Kidney (tissue), 14 donors: ENCODE results near the gene CPA4. TPM values are rescaled to one million over a fixed set of nuclear protein-coding genes. Genes with fewer than 3 reads are reported as not detected.
"Not testable (repeated sequence)": the region's sequence is repeated elsewhere in the genome, so short reads cannot be mapped to it uniquely, and the experiment has no call there.

Experiments
- DNase-seq, 5 donors: peaks; one replicate each; pipeline ENCODE4 v3.0.0-alpha.2; 2013 to 2020
- FAIRE-seq: peaks from 2 replicates; lab custom pipeline; 2012; peaks lifted over from hg19 to GRCh38; lab: Jason Lieb, UNC
- H3K27ac ChIP-seq, 2 donors: one replicate each; pipeline ENCODE4 v1.7.0; 2013; ENCODE audit warnings: low read depth in 2 of 2, low read length in 2 of 2, inconsistent platforms in 1 of 2
- H3K27me3 ChIP-seq: one replicate; pipeline ENCODE4 v1.7.1; 2013; ENCODE audit warnings: low read length, inconsistent platforms; ENCODE audit not compliant: control insufficient read depth, insufficient read depth
- H3K36me3 ChIP-seq, 3 donors: one replicate each; pipeline versions ENCODE4 v1.7.0 to v1.7.1; 2013; ENCODE audit warnings: low read length in 3 of 3, control low read depth in 1 of 3, inconsistent platforms in 1 of 3; ENCODE audit not compliant: insufficient read depth in 3 of 3, control insufficient read depth in 2 of 3
- H3K4me1 ChIP-seq, 3 donors: one replicate each; pipeline versions ENCODE4 v1.7.0 to v1.7.1; 2013; ENCODE audit warnings: low read length in 3 of 3, inconsistent platforms in 1 of 3, low read depth in 1 of 3; ENCODE audit not compliant: control insufficient read depth in 2 of 3, insufficient read depth in 2 of 3
- H3K4me3 ChIP-seq, 3 donors: one replicate each; pipeline versions ENCODE4 v1.7.0 to v1.8.1; 2013; ENCODE audit warnings: low read length in 3 of 3, control low read depth in 1 of 3, inconsistent platforms in 1 of 3
- H3K9ac ChIP-seq, 3 donors: one replicate each; pipeline versions ENCODE4 v1.7.0 to v1.7.1; 2013; ENCODE audit warnings: low read length in 3 of 3, control low read depth in 1 of 3, inconsistent platforms in 1 of 3
- H3K9me3 ChIP-seq, 3 donors: one replicate each; pipeline versions ENCODE4 v1.7.0 to v1.7.1; 2013; ENCODE audit warnings: low read length in 3 of 3, control low read depth in 1 of 3, inconsistent platforms in 1 of 3; ENCODE audit not compliant: control insufficient read depth in 2 of 3, insufficient read depth in 1 of 3
- CTCF ChIP-seq: IDR thresholded peaks from 3 replicates; pipeline ENCODE4 v1.5.1; 2012; ENCODE audit warnings: mild to moderate bottlenecking, moderate library complexity, borderline replicate concordance; ENCODE audit not compliant: insufficient read depth; ENCODE audit errors: extremely low read depth
- intact Hi-C: fragments of 100-400 bp; cut with DNase I; formaldehyde crosslinking; loops from one replicate; pipeline ENCODE4 v1.11.1; 2022
- polyA plus RNA-seq: library from polyadenylated mRNA; stranded (reverse); fragments of 350-450 nt; fragmentation: Illumina TruSeq; extraction: RNeasy Lipid Tissue Mini Kit (QIAGEN cat#74804); gene quantifications from one replicate; pipeline ENCODE4 v1.2.3, GENCODE V29; 2014; ENCODE audit warnings: low read depth, low replicate concordance; ENCODE audit not compliant: insufficient read depth
- total RNA-seq: library from RNA; stranded (reverse); fragmentation: NEBNext Ultra II Directional; extraction: Animal tissue kit (Norgen Biotek cat#: 25700); gene quantifications from one replicate; pipeline ENCODE4 v1.2.1, GENCODE V29; 2021
- donor health status: control.
- donor health status: control.
- donor health status: control.
- donor health status: control.
- donor health status: control.
- donor health status: DM: yes; HTN: yes; CAD: no.
- donor health status: Normal renal cell carcinoma (clear cell type).

CPA4 gene
- total and polyA plus RNA-seq, 2 donors from 2014 or later = 1.1 TPM; not detected in 1

GRCh38 chr7:130314305-130314704, 21.3 kb downstream of the CPA4 start:
- H3K4me3 ChIP-seq = no peak overlapping the region
- no peaks in the 10 kb centered on the region for H3K9me3 ChIP-seq
- no peak overlapping the region for H3K27ac ChIP-seq
- no peaks in the 10 kb centered on the region for H3K4me1 ChIP-seq
- no peak overlapping the region for H3K9ac ChIP-seq
- DNase-seq (no peak), FAIRE-seq (no peak)
- no peaks in the 10 kb centered on the region for H3K27me3 ChIP-seq
- no peaks in the 10 kb centered on the region for H3K36me3 ChIP-seq
- intact Hi-C loops = no loop called here
- TF ChIP-seq CTCF = no peak

- no peaks in the 10 kb centered on the region for H3K4me1 ChIP-seq
- H3K27ac ChIP-seq = no peak overlapping the region
- H3K4me3 ChIP-seq = no peak overlapping the region
- DNase-seq (no peak), FAIRE-seq (no peak)
- no peaks in the 10 kb centered on the region for H3K9me3 ChIP-seq
- no peaks in the 10 kb centered on the region for H3K27me3 ChIP-seq
- intact Hi-C loops = no loop called here
- H3K9ac ChIP-seq = no peak overlapping the region
- TF ChIP-seq CTCF = no peak
- no peaks in the 10 kb centered on the region for H3K36me3 ChIP-seq
Observed at GRCh38 chr7:130319541-130319940, 26.6 kb downstream of the CPA4 start.

DNA sequence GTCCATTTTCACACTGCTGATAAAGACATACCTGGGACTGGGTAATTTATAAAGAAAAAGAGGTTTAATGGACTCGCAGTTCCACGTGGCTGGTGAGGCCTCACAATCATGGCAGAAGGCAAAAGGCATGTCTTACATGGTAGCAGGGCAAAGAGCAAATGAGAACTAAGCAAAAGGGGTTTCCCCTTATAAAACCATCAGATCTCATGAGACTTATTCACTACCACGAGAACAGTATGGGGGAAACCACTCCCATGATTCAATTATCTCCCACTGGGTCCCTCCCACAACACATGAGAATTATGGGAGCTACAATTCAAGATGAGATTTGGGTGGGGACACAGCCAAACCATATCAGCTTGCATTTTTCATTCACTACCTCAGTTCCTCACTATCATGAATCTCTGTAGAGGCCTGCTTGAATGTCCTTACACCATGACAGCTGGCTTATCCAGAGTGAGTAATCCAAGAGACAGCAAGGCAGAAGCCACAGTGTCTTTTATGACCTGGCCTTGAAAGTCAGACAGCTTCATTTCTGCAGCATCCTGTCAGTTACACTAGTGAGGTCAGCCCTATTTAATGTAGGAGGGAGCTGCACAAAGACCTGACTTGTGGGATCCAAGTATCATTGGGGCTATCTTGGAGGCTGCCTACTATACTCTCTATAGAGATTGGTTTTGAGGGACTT, 28.7 kb downstream of the CPA4 start:
- DNase-seq, H3K27me3 ChIP-seq, H3K9me3 ChIP-seq, H3K4me1 ChIP-seq, intact Hi-C loops, H3K4me3 ChIP-seq, H3K27ac ChIP-seq, FAIRE-seq, H3K9ac ChIP-seq, H3K36me3 ChIP-seq: not testable (repeated sequence)

DNA sequence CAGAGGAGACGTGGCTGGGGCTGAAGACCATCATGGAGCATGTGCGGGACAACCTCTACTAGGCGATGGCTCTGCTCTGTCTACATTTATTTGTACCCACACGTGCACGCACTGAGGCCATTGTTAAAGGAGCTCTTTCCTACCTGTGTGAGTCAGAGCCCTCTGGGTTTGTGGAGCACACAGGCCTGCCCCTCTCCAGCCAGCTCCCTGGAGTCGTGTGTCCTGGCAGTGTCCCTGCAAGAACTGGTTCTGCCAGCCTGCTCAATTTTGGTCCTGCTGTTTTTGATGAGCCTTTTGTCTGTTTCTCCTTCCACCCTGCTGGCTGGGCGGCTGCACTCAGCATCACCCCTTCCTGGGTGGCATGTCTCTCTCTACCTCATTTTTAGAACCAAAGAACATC, 29.7 kb downstream of the CPA4 start:
- no peaks in the 10 kb centered on the region for H3K27me3 ChIP-seq
- H3K4me3 ChIP-seq = no peak overlapping the region
- no peak for DNase-seq
- TF ChIP-seq CTCF = no peak
- intact Hi-C loops = no loop called here
- H3K27ac ChIP-seq = no peak overlapping the region
- no peak for FAIRE-seq
- no peaks in the 10 kb centered on the region for H3K36me3 ChIP-seq
- no peaks in the 10 kb centered on the region for H3K4me1 ChIP-seq
- H3K9me3 ChIP-seq = no peaks in the 10 kb centered on the region
- H3K9ac ChIP-seq = no peak overlapping the region
